ENCODE data around the gene NTRK2.

DNA sequence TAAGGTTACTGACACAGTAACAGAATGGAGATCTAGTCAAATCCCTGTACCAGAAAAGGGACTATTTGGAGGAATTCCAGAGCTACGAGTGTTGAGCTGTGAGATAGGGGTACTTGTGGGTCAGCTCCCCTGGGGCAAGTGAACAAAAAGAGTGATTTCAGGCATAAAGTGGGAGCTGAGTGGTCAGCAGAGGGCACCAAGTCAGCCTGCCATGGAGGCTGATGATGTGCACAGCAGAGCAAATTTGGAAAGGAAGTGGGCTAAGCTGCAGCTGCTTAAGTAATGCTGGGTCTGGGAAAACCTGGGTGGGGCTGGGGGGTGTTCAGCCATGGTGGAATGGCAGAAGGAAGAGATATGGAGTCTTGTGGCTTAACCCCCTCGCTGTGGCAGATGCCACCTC lies 327.9 kb downstream of the NTRK2 start:
- TF ChIP-seq EZH2 (IDR thresholded peaks at IDR 0.05; ENCODE audit: borderline replicate concordance, low read depth, low read length, poor library complexity, severe bottlenecking), result no peak
- TF ChIP-seq, protein P1, sequence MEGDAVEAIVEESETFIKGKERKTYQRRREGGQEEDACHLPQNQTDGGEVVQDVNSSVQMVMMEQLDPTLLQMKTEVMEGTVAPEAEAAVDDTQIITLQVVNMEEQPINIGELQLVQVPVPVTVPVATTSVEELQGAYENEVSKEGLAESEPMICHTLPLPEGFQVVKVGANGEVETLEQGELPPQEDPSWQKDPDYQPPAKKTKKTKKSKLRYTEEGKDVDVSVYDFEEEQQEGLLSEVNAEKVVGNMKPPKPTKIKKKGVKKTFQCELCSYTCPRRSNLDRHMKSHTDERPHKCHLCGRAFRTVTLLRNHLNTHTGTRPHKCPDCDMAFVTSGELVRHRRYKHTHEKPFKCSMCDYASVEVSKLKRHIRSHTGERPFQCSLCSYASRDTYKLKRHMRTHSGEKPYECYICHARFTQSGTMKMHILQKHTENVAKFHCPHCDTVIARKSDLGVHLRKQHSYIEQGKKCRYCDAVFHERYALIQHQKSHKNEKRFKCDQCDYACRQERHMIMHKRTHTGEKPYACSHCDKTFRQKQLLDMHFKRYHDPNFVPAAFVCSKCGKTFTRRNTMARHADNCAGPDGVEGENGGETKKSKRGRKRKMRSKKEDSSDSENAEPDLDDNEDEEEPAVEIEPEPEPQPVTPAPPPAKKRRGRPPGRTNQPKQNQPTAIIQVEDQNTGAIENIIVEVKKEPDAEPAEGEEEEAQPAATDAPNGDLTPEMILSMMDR (conservative IDR thresholded peaks at IDR 0.05; ENCODE audit: low read depth, low read length), result no peak

All from A673 (cell line).